HepG2 (cell line): ENCODE data around the gene MAGEA1. TPM values are rescaled to one million over a fixed set of nuclear protein-coding genes. Genes with fewer than 3 reads are reported as not detected.
"Not testable (repeated sequence)": the region's sequence is repeated elsewhere in the genome, so short reads cannot be mapped to it uniquely, and the experiment has no call there.

ENCODE experiments used
- ATAC-seq: fragments of 200-7000 bp; cut with Tn5 transposase; 3 replicates; pipeline ENCODE4 v1.9.1; 2020; ENCODE audit warnings: mild to moderate bottlenecking, moderate library complexity
- Bru-seq: library from RNA; stranded (reverse); fragments of 400-500 nt; gene quantifications from one replicate; lab custom pipeline; 2021; lab: Mats Ljungman, UMichigan
- BruChase-seq, 2 experiments: library from RNA; stranded (reverse); fragments of 400-500 nt; gene quantifications; one replicate each; lab custom pipeline; 2021; lab: Mats Ljungman, UMichigan
- BruUV-seq: library from RNA; stranded (reverse); fragments of 400-500 nt; replicated peaks from 2 replicates; lab custom pipeline; 2021; lab: Mats Ljungman, UMichigan
- CTCF ChIA-PET: fragments of 300-600 bp; formaldehyde crosslinking; extraction: SDS; loops from one replicate; lab custom pipeline; 2021; ENCODE audit warnings: low total read pairs, inconsistent platforms, low intra/inter-chr PET ratio; lab: Yijun Ruan, JAX
- POLR2A ChIA-PET: fragments of 350-600 bp; sonication (Branson Sonifier 250); formaldehyde crosslinking; loops from one replicate; lab custom pipeline; 2020; ENCODE audit warnings: antibody characterized with exemption, inconsistent platforms; lab: Yijun Ruan, JAX
- DNase-seq: peaks from one replicate; pipeline ENCODE4 v3.0.0-alpha.2; 2015; ENCODE audit warnings: low spot score
- FAIRE-seq: peaks from 3 replicates; lab custom pipeline; 2011; peaks lifted over from hg19 to GRCh38; lab: Jason Lieb, UNC
- H2AFZ ChIP-seq: one replicate; pipeline ENCODE4 v1.6.1; 2011; ENCODE audit warnings: low read length, inconsistent platforms
- H3K27ac ChIP-seq: fragments of 300-600 bp; 3 replicates; pipeline ENCODE4 v1.8.0; 2011; ENCODE audit warnings: mixed run types, mild to moderate bottlenecking, mixed read lengths, low read length, inconsistent platforms; ENCODE audit not compliant: insufficient read depth; ENCODE audit errors: extremely low read length
- H3K27me3 ChIP-seq, 2 experiments: fragments of 200-600 bp in 1 of 2; 2 replicates in 1 of 2; 3 replicates in 1 of 2; pipeline versions ENCODE4 v1.6.0 to v1.8.0; 2011; ENCODE audit warnings: low read length in 2 of 2, mild to moderate bottlenecking in 2 of 2, moderate library complexity in 2 of 2, inconsistent platforms in 1 of 2; ENCODE audit not compliant: insufficient read depth in 2 of 2, control insufficient read depth in 1 of 2
- H3K36me3 ChIP-seq, 2 experiments: fragments of 200-600 bp in 1 of 2; replicated peaks in 1 of 2; 2 replicates in 1 of 2; 3 replicates in 1 of 2; pipeline versions ENCODE4 v1.5.1 to v1.8.0; 2011; ENCODE audit warnings: low read length in 2 of 2, inconsistent platforms in 1 of 2; ENCODE audit not compliant: insufficient read depth in 2 of 2, control insufficient read depth in 1 of 2
- H3K4me1 ChIP-seq: 2 replicates; pipeline ENCODE4 v1.5.1; 2012; ENCODE audit warnings: low read length, inconsistent platforms; ENCODE audit not compliant: insufficient read depth
- H3K4me2 ChIP-seq: 2 replicates; pipeline ENCODE4 v1.6.0; 2011; ENCODE audit warnings: low read depth, low read length, inconsistent platforms
- H3K4me3 ChIP-seq, 3 experiments: fragments of 200-600 bp in 1 of 3; sonication (generic), shearing (Covaris generic) in 1 of 3; replicated peaks in 1 of 3; 2 replicates each; pipeline ENCODE4 v1.5.1; 2011 to 2016; ENCODE audit warnings: low read length in 3 of 3, inconsistent platforms in 2 of 3, low read depth in 2 of 3, mild to moderate bottlenecking in 2 of 3, control low read depth in 1 of 3, mixed read lengths in 1 of 3; ENCODE audit not compliant: insufficient read depth in 1 of 3
- H3K79me2 ChIP-seq: one replicate; pipeline ENCODE4 v1.6.1; 2011; ENCODE audit warnings: low read length, inconsistent platforms; ENCODE audit not compliant: insufficient read depth
- H3K9ac ChIP-seq: 2 replicates; pipeline ENCODE4 v1.6.0; 2011; ENCODE audit warnings: mild to moderate bottlenecking, low read depth, low read length, inconsistent platforms; ENCODE audit not compliant: insufficient read depth
- H3K9me3 ChIP-seq: 2 replicates; pipeline ENCODE4 v1.5.1; 2012; ENCODE audit warnings: mild to moderate bottlenecking, low read length
- H4K20me1 ChIP-seq: 2 replicates; pipeline ENCODE4 v1.6.0; 2011; ENCODE audit warnings: inconsistent platforms, mild to moderate bottlenecking, low read length, moderate library complexity; ENCODE audit not compliant: insufficient read depth
- CBX1 ChIP-seq: IDR thresholded peaks from one replicate; pipeline ENCODE4 v1.6.1; 2016; ENCODE audit warnings: antibody characterized with exemption, low read depth
- NFKBIZ ChIP-seq: IDR thresholded peaks from 2 replicates; pipeline ENCODE4 v1.6.1; 2018; ENCODE audit warnings: missing genetic modification reagents, missing compliant biosample characterization
- POGZ ChIP-seq: sonication (generic); formaldehyde crosslinking; IDR thresholded peaks from 2 replicates; pipeline ENCODE4 v1.4.0; 2020; ENCODE audit warnings: mild to moderate bottlenecking, missing genetic modification reagents
- SIX4 ChIP-seq: sonication (generic); formaldehyde crosslinking; IDR thresholded peaks from 2 replicates; pipeline ENCODE4 v1.4.0; 2020; ENCODE audit warnings: missing genetic modification reagents
- TFE3 ChIP-seq: IDR thresholded peaks from 2 replicates; pipeline ENCODE4 v1.6.1; 2016
- ZNF234 ChIP-seq: sonication (generic); formaldehyde crosslinking; conservative IDR thresholded peaks from 2 replicates; pipeline ENCODE4 v1.5.1; 2020; ENCODE audit warnings: mild to moderate bottlenecking, missing genetic modification reagents
- ZNF563 ChIP-seq: sonication (generic); formaldehyde crosslinking; IDR thresholded peaks from 2 replicates; pipeline ENCODE4 v1.8.0; 2022; ENCODE audit warnings: mild to moderate bottlenecking, moderate library complexity, missing genetic modification reagents
- WGBS: methylation state at CpG from one replicate; pipeline ENCODE4 v1.1.6; 2017; ENCODE audit warnings: low lambda C conversion rate; 5-methylcytosine and 5-hydroxymethylcytosine counted together
- in situ Hi-C: cut with HindIII; loops from 2 replicates; pipeline ENCODE4 v1.10.0; 2017; ENCODE audit warnings: low pct_unique_long_range_greater_than_20kb; ENCODE audit not compliant: extremely low pct_ligation_motif_present
- intact Hi-C: fragments of 100-400 bp; cut with micrococcal nuclease; formaldehyde crosslinking; loops from one replicate; pipeline ENCODE4 v1.10.0; 2022; ENCODE audit not compliant: unreplicated experiment
- long read RNA-seq, 2 experiments: library from RNA in 1 of 2; library from polyadenylated mRNA in 1 of 2; stranded (forward) in 1 of 2; unstranded in 1 of 2; transcript quantifications; one replicate each; pipeline ENCODE4 v2.0.0, GENCODE V29; 2019 to 2022
- polyA minus RNA-seq, 3 experiments: library from RNA; depleted of rRNA, polyadenylated mRNA; stranded (reverse); fragments of >200 nt; gene quantifications; 2 replicates each; pipeline ENCODE4 v1.2.3, GENCODE V29; 2011; ENCODE audit warnings: low replicate concordance in 1 of 3
- polyA plus RNA-seq, 8 experiments: library from polyadenylated mRNA; depleted of rRNA in 3 of 8; stranded (reverse) in 7 of 8; unstranded in 1 of 8; fragments of >200 nt; fragmentation: Illumina TruSeq in 4 of 8; extraction: Trizol in 4 of 8; gene quantifications; 2 replicates each; pipeline versions ENCODE4 v1.2.1 to v1.2.3, GENCODE V29; 2011 to 2016; ENCODE audit warnings: low read depth in 4 of 8, missing spikeins in 1 of 8, mixed read lengths in 1 of 8; ENCODE audit not compliant: insufficient read depth in 1 of 8
- total RNA-seq, 5 experiments: library from RNA; depleted of rRNA; stranded (reverse); fragments of >200 nt; fragmentation: Illumina TruSeq; extraction: Trizol; gene quantifications; 2 replicates each; pipeline ENCODE4 v1.2.3, GENCODE V29; 2016; ENCODE audit warnings: low read depth in 1 of 5
- TF ChIP-seq, protein P1 (sequence below): sonication (generic); formaldehyde crosslinking; IDR thresholded peaks from 2 replicates; pipeline ENCODE4 v1.5.0; 2020; ENCODE audit warnings: missing genetic modification reagents, mild to moderate bottlenecking, borderline replicate concordance

MAGEA1 gene
- total RNA-seq (2016; rRNA removed; fragmentation: Illumina TruSeq; extraction: Trizol) (not detected in 2 replicates), polyA plus RNA-seq (2011; rRNA removed) (not detected in 2 replicates), polyA minus RNA-seq (2011; rRNA and poly(A)+ RNA removed; ENCODE audit: low replicate concordance) (0.30 TPM in 1 of 2 replicates, not detected in the other), Bru-seq, nascent RNA (not detected), BruChase-seq, experiment 1, labeled RNA remaining after a 6-hour chase (not detected), BruChase-seq, experiment 2, labeled RNA remaining after a 2-hour chase (not detected)
- not detected in 2 replicates for total RNA-seq (2016; cell fraction: cytosol; rRNA removed; fragmentation: Illumina TruSeq; extraction: Trizol; ENCODE audit: low read depth)
- not detected in 2 replicates for total RNA-seq (2016; cell fraction: insoluble cytoplasmic fraction; rRNA removed; fragmentation: Illumina TruSeq; extraction: Trizol)
- total RNA-seq (2016; cell fraction: membrane; rRNA removed; fragmentation: Illumina TruSeq; extraction: Trizol), result not detected in 2 replicates
- total RNA-seq (2016; cell fraction: nucleus; rRNA removed; fragmentation: Illumina TruSeq; extraction: Trizol), result not detected in 2 replicates
- polyA plus RNA-seq (2011; cell fraction: cytosol; rRNA removed), result not detected in 2 replicates
- not detected in 2 replicates for polyA plus RNA-seq (2011; cell fraction: nucleus; rRNA removed)
- polyA plus RNA-seq (2012), result not detected in 2 replicates
- polyA plus RNA-seq (2016; cell fraction: cytosol; fragmentation: Illumina TruSeq; extraction: Trizol; ENCODE audit: low read depth), result not detected in 2 replicates
- not detected in 2 replicates for polyA plus RNA-seq (2016; cell fraction: insoluble cytoplasmic fraction; fragmentation: Illumina TruSeq; extraction: Trizol; ENCODE audit: low read depth)
- not detected in 2 replicates for polyA plus RNA-seq (2016; cell fraction: membrane; fragmentation: Illumina TruSeq; extraction: Trizol; ENCODE audit: low read depth)
- not detected in 2 replicates for polyA plus RNA-seq (2016; cell fraction: nucleus; fragmentation: Illumina TruSeq; extraction: Trizol; ENCODE audit: insufficient read depth, low read depth)
- polyA minus RNA-seq (2011; cell fraction: cytosol; rRNA and poly(A)+ RNA removed), result not detected in 2 replicates
- not detected in 2 replicates for polyA minus RNA-seq (2011; cell fraction: nucleus; rRNA and poly(A)+ RNA removed)
- long read RNA-seq, experiment 1, result 0 reads
- long read RNA-seq, experiment 2, result 0 reads

GRCh38 chrX:153179131-153179530, at the start of gene MAGEA1:
MAGEA1 (plus strand) TSS chrX:153179284; CDS start chrX:153182390, 3,106 bp downstream.
- WGBS, result 28% methylated on average over 5 of the region's 19 CpGs
- TF ChIP-seq ZNF563 (CRISPR knock-in tag), result no peak
- TF ChIP-seq, protein P1, sequence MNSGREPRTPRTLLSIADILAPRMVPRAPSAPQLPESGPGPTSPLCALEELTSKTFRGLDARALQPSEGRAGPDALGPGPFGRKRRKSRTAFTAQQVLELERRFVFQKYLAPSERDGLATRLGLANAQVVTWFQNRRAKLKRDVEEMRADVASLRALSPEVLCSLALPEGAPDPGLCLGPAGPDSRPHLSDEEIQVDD (CRISPR knock-in tag), result no peak
- TF ChIP-seq NFKBIZ, result no peak
- TF ChIP-seq CBX1, result no peak
- no peak for TF ChIP-seq POGZ (CRISPR knock-in tag)
- TF ChIP-seq SIX4 (CRISPR knock-in tag), result no peak
- TF ChIP-seq TFE3, result no peak
- no peak for TF ChIP-seq ZNF234 (CRISPR knock-in tag)
- no TSS peak for BruUV-seq
- in situ Hi-C loops, result no loop called here
- no peak for ATAC-seq
- no peak within 1 kb of the TSS for H3K27ac ChIP-seq
- no peaks in the 10 kb centered on the region; a peak in 1 of 5 replicates for H3K27me3 ChIP-seq
- no peak within 1 kb of the TSS for H3K4me3 ChIP-seq
- no peaks in the 10 kb centered on the region for H3K36me3 ChIP-seq
- H4K20me1 ChIP-seq, result no peaks in the 10 kb centered on the region
- H3K9me3 ChIP-seq, result no peaks in the 10 kb centered on the region
- no peaks in the 10 kb centered on the region for H3K4me1 ChIP-seq
- H3K4me2 ChIP-seq, result no peak within 1 kb of the TSS
- H3K79me2 ChIP-seq, result no peaks in the 10 kb centered on the region
- no peak within 1 kb of the TSS for H3K9ac ChIP-seq
- POLR2A ChIA-PET, result no interaction called here
- FAIRE-seq, result no peak
- DNase-seq, result no peak
- CTCF ChIA-PET, result no interaction called here
- intact Hi-C loops, result no loop called here
- no peak within 1 kb of the TSS for H2AFZ ChIP-seq

- FAIRE-seq, POLR2A ChIA-PET, BruUV-seq: not testable (repeated sequence)
These were observed 46.2 kb upstream of the MAGEA1 start for GRCh38 chrX:153132924-153133323.

More at GRCh38 chrX:153132924-153133323, 46.2 kb upstream of the MAGEA1 start:
- intact Hi-C loops, CTCF ChIA-PET, H3K27ac ChIP-seq, H3K4me2 ChIP-seq, H3K9me3 ChIP-seq, H3K79me2 ChIP-seq, H3K27me3 ChIP-seq, in situ Hi-C loops, H3K4me3 ChIP-seq, H3K36me3 ChIP-seq, H4K20me1 ChIP-seq, ATAC-seq, DNase-seq, H3K4me1 ChIP-seq, H2AFZ ChIP-seq, H3K9ac ChIP-seq: not testable (repeated sequence)
- no CpG with 5 or more reads among the region's 12 CpGs for WGBS
